ENCODE data around the gene C22orf31. TPM values are rescaled to one million over a fixed set of nuclear protein-coding genes. Genes with fewer than 3 reads are reported as not detected.

C22orf31 gene
- total RNA-seq, 1 experiment from 2014 or later: not detected

DNA sequence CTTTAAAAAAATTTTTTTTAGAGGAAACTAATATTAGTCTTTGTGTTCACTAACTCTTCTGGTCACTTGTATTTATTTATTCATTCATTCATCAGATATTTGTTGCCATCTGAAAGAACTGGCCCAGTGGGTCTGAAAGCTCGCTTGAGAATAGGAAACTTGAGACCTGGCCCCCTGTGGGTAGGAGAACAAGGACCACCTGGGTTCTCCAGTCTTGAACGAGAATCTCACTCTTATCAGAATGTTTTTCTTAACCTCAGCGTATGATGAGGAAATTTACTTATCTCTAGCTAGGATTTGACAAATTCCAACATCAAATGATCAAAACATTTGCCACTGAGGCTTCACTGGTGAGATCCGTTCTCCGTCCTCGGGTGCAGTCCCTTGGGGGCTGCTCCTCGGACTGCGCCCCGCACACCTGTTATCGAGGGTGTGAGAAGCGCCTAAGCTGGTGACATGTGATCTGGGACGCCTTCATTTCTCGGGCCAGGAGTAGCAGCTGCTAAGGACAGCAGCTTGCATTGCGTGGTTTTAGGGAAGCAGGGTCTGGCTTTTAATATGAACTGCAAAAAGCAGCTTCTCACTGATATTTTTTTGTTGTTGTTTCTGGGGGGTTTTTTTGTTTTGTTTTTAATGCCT, 6.3 kb downstream of the C22orf31 start:
- no peak overlapping the region for H3K4me3 ChIP-seq (ENCODE audit: low read length)
- H3K4me1 ChIP-seq (ENCODE audit: low read length): no peaks in the 10 kb centered on the region
- no peaks in the 10 kb centered on the region for H4K20me1 ChIP-seq (ENCODE audit: insufficient read depth, low read depth, low read length)
- H3K27ac ChIP-seq (ENCODE audit: low read length): no peak overlapping the region
- no peaks in the 10 kb centered on the region for H3K9me2 ChIP-seq (replicated peaks; ENCODE audit: insufficient read depth, low read length)
- no peak for DNase-seq
- no peak overlapping the region for H2AFZ ChIP-seq (ENCODE audit: low read length)
- no peaks in the 10 kb centered on the region for H3K27me3 ChIP-seq (ENCODE audit: low read length)
- H3K9me3 ChIP-seq (ENCODE audit: low read length): no peaks in the 10 kb centered on the region
- no peak overlapping the region for H3K4me2 ChIP-seq (ENCODE audit: low read depth, low read length, poor library complexity, severe bottlenecking)
- no peaks in the 10 kb centered on the region for H3K79me2 ChIP-seq (ENCODE audit: low read length)
- no peak overlapping the region for H3K9ac ChIP-seq (ENCODE audit: low read length)
- H3K36me3 ChIP-seq (ENCODE audit: insufficient read depth, low read length): no peaks in the 10 kb centered on the region

GRCh38 chr22:29054251-29054767, 7.3 kb downstream of the C22orf31 start:
- Histone ChIP-seq H3K79me2 (ENCODE audit: low read length) (no peaks in the 10 kb centered on the region), H3K36me3 (ENCODE audit: insufficient read depth, low read length) (no peaks in the 10 kb centered on the region), H3K27ac (ENCODE audit: low read length) (no peak overlapping the region), H3K9me3 (ENCODE audit: low read length) (no peaks in the 10 kb centered on the region), H3K9ac (ENCODE audit: low read length) (no peak overlapping the region), H3K27me3 (ENCODE audit: low read length) (no peaks in the 10 kb centered on the region), H3K4me2 (ENCODE audit: low read depth, low read length, poor library complexity, severe bottlenecking) (no peak overlapping the region), H3K4me1 (ENCODE audit: low read length) (no peaks in the 10 kb centered on the region), H2AFZ (ENCODE audit: low read length) (no peak overlapping the region), H3K9me2 (replicated peaks; ENCODE audit: insufficient read depth, low read length) (no peaks in the 10 kb centered on the region), H4K20me1 (ENCODE audit: insufficient read depth, low read depth, low read length) (no peaks in the 10 kb centered on the region), H3K4me3 (ENCODE audit: low read length) (no peak overlapping the region)
- no peak for DNase-seq

DNA sequence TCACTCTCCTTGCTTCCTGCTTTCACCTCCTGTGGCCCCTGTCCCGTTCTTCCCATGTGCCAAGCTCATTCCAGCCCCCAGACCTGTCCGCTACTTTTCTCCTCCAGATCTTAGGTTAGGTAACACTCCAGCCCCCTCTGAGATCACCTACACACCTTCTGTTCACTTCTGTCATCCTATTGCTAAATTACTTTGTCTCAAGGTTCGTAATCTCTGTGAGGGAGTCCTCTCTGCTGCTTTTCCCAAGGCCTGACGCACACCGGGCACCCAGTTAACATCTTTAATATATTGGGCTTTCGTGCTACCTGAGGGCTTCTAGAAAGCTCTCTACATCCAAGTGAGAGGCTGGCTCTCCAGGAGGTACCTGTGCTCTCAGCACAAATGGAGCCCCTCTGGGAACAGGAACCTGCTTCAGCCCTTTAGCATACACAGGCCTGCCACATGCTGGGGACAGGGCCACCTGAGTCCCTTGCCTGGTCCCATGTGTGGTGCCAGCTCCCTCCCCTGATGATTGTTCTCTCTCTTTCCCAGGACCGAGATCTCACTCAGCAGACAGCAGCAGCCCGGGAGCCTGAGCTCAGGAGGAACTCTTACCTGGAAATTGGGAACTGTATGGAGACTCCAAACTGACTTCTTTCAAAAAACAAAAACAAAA, 8.5 kb downstream of the C22orf31 start:
- H2AFZ ChIP-seq (ENCODE audit: low read length): no peak overlapping the region
- no peaks in the 10 kb centered on the region for H4K20me1 ChIP-seq (ENCODE audit: insufficient read depth, low read depth, low read length)
- no peaks in the 10 kb centered on the region for H3K9me3 ChIP-seq (ENCODE audit: low read length)
- no peak overlapping the region for H3K4me3 ChIP-seq (ENCODE audit: low read length)
- no peak for DNase-seq
- H3K27ac ChIP-seq (ENCODE audit: low read length): no peak overlapping the region
- H3K79me2 ChIP-seq (ENCODE audit: low read length): no peaks in the 10 kb centered on the region
- H3K27me3 ChIP-seq (ENCODE audit: low read length): no peaks in the 10 kb centered on the region
- H3K4me2 ChIP-seq (ENCODE audit: low read depth, low read length, poor library complexity, severe bottlenecking): no peak overlapping the region
- H3K36me3 ChIP-seq (ENCODE audit: insufficient read depth, low read length): no peaks in the 10 kb centered on the region
- H3K9ac ChIP-seq (ENCODE audit: low read length): no peak overlapping the region
- H3K4me1 ChIP-seq (ENCODE audit: low read length): no peaks in the 10 kb centered on the region
- no peaks in the 10 kb centered on the region for H3K9me2 ChIP-seq (replicated peaks; ENCODE audit: insufficient read depth, low read length)

DNA sequence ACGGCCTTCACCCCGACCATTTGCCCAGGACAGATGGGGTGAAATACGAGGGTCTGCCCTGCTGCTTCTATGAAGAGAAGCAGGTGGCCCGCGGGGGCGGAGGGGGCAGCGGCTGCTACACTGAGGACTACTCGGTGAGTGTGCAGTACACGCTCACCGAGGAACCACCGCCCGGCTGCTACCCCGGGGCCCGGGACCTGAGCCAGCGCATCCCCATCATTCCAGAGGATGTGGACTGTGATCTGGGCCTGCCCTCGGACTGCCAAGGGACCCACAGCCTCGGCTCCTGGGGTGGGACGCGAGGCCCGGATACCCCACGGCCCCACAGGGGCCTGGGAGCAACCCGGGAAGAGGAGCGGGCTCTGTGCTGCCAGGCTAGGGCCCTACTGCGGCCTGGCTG, 11.2 kb downstream of the C22orf31 start:
- Histone ChIP-seq H3K4me1 (ENCODE audit: low read length) (no peaks in the 10 kb centered on the region), H4K20me1 (ENCODE audit: insufficient read depth, low read depth, low read length) (no peaks in the 10 kb centered on the region), H3K4me2 (ENCODE audit: low read depth, low read length, poor library complexity, severe bottlenecking) (no peak overlapping the region), H3K36me3 (ENCODE audit: insufficient read depth, low read length) (no peaks in the 10 kb centered on the region), H3K9me3 (ENCODE audit: low read length) (no peaks in the 10 kb centered on the region), H3K27me3 (ENCODE audit: low read length) (no peaks in the 10 kb centered on the region), H3K9me2 (replicated peaks; ENCODE audit: insufficient read depth, low read length) (no peaks in the 10 kb centered on the region), H3K27ac (ENCODE audit: low read length) (no peak overlapping the region), H3K9ac (ENCODE audit: low read length) (no peak overlapping the region), H2AFZ (ENCODE audit: low read length) (no peak overlapping the region), H3K4me3 (ENCODE audit: low read length) (no peak overlapping the region), H3K79me2 (ENCODE audit: low read length) (no peaks in the 10 kb centered on the region)
- DNase-seq: no peak

GRCh38 chr22:29049655-29050263, 11.9 kb downstream of the C22orf31 start:
- no peak overlapping the region for H3K4me3 ChIP-seq (ENCODE audit: low read length)
- H3K27me3 ChIP-seq (ENCODE audit: low read length): no peaks in the 10 kb centered on the region
- H3K9me2 ChIP-seq (replicated peaks; ENCODE audit: insufficient read depth, low read length): no peaks in the 10 kb centered on the region
- no peak overlapping the region for H3K9ac ChIP-seq (ENCODE audit: low read length)
- no peak overlapping the region for H3K27ac ChIP-seq (ENCODE audit: low read length)
- no peak overlapping the region for H3K4me2 ChIP-seq (ENCODE audit: low read depth, low read length, poor library complexity, severe bottlenecking)
- H3K4me1 ChIP-seq (ENCODE audit: low read length): no peaks in the 10 kb centered on the region
- H3K9me3 ChIP-seq (ENCODE audit: low read length): no peaks in the 10 kb centered on the region
- DNase-seq: no peak
- H3K79me2 ChIP-seq (ENCODE audit: low read length): no peaks in the 10 kb centered on the region
- H3K36me3 ChIP-seq (ENCODE audit: insufficient read depth, low read length): no peaks in the 10 kb centered on the region
- H2AFZ ChIP-seq (ENCODE audit: low read length): no peak overlapping the region
- no peaks in the 10 kb centered on the region for H4K20me1 ChIP-seq (ENCODE audit: insufficient read depth, low read depth, low read length)

- H3K36me3 ChIP-seq (ENCODE audit: insufficient read depth, low read length): no peaks in the 10 kb centered on the region
- H3K9me2 ChIP-seq (replicated peaks; ENCODE audit: insufficient read depth, low read length): no peaks in the 10 kb centered on the region
- H2AFZ ChIP-seq (ENCODE audit: low read length): no peak overlapping the region
- no peak overlapping the region for H3K27ac ChIP-seq (ENCODE audit: low read length)
- DNase-seq: no peak
- H3K9ac ChIP-seq (ENCODE audit: low read length): no peak overlapping the region
- H3K27me3 ChIP-seq (ENCODE audit: low read length): no peaks in the 10 kb centered on the region
- no peaks in the 10 kb centered on the region for H3K4me1 ChIP-seq (ENCODE audit: low read length)
- H4K20me1 ChIP-seq (ENCODE audit: insufficient read depth, low read depth, low read length): no peaks in the 10 kb centered on the region
- no peaks in the 10 kb centered on the region for H3K9me3 ChIP-seq (ENCODE audit: low read length)
- no peak overlapping the region for H3K4me3 ChIP-seq (ENCODE audit: low read length)
- no peak overlapping the region for H3K4me2 ChIP-seq (ENCODE audit: low read depth, low read length, poor library complexity, severe bottlenecking)
- no peaks in the 10 kb centered on the region for H3K79me2 ChIP-seq (ENCODE audit: low read length)
These were observed 12.6 kb downstream of the C22orf31 start for GRCh38 chr22:29048822-29049654.

DNA sequence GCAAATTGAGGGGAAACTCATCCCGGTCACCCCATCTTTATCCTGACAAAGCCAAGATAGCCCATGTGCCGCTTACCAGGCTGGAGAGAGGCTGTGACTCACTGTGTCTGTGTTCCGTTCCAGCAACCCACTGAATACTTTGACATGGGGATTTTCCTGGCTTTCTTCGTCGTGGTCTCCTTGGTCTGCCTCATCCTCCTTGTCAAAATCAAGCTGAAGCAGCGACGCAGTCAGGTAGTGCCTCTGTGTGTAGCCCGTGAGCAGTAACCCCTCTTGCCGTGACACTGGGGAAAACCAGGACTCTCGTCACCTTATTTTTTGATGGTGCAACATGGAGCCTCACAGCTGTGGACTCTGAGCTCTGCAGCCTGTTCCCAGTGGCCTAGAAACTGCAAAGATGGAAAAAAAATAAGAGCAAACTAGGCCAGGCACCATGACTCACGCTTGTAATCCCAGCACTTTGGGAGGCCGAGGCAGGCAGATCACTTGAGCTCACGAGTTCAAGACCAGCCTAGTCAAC, 16.9 kb downstream of the C22orf31 start:
- no peak for DNase-seq
- Histone ChIP-seq H3K36me3 (ENCODE audit: insufficient read depth, low read length) (no peaks in the 10 kb centered on the region), H3K27me3 (ENCODE audit: low read length) (no peaks in the 10 kb centered on the region), H4K20me1 (ENCODE audit: insufficient read depth, low read depth, low read length) (no peaks in the 10 kb centered on the region), H3K9me3 (ENCODE audit: low read length) (no peaks in the 10 kb centered on the region), H3K4me2 (ENCODE audit: low read depth, low read length, poor library complexity, severe bottlenecking) (no peak overlapping the region), H3K4me1 (ENCODE audit: low read length) (no peaks in the 10 kb centered on the region), H3K79me2 (ENCODE audit: low read length) (no peaks in the 10 kb centered on the region), H3K4me3 (ENCODE audit: low read length) (no peak overlapping the region), H3K9ac (ENCODE audit: low read length) (no peak overlapping the region), H3K27ac (ENCODE audit: low read length) (no peak overlapping the region), H3K9me2 (replicated peaks; ENCODE audit: insufficient read depth, low read length) (no peaks in the 10 kb centered on the region), H2AFZ (ENCODE audit: low read length) (no peak overlapping the region)
